ENCODE data around the gene REC8.

Gene REC8

DNA sequence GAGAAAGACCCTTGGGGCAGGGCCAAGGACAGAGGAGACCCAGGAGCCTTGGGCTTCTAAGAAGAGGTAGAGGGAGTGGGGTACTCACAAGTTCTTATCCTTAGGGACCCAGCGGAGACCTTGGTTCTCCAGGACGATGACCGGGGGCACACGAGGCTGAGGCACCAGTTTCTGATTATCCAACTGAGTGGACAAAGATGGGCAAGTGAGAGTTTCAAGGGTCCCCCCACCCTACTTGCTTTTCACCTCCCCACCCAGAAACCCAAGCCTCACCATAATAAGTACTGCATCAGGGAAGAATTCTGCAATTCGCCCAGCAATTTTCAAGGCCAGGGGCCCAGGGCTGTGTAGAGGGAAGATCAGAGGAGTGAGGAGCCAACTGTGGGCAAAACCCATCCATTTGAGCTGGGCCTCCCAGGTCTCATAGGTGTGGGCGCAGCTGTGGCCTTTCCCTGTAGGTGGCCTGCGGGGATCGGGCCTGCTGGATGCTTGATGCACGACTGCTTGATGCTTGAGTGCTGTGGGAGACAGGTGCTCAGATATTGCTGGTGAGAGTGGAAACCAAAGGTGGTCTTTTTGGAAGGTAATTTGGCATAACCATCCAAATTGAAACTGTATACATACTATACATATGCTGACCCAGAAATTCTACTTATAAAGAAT, 32.5 kb upstream of the REC8 start:
- no peaks in the 10 kb centered on the region for H3K9me3 ChIP-seq (ENCODE audit: control insufficient read depth, low read length)
- peaks cover 30 to 45% of the 10 kb centered on the region in 2 experiments for H3K36me3 ChIP-seq (ENCODE audit: control insufficient read depth in 1 of 2, insufficient read depth in 2 of 2, low read depth in 1 of 2, low read length in 2 of 2)
- H2AK5ac ChIP-seq (ENCODE audit: low read length, severe bottlenecking): peak overlapping the region; percentile 22
- DNase-seq: no peak
- H2BK12ac ChIP-seq (ENCODE audit: low read length in 2 of 2): peak overlapping the region in 1 of 2 experiments; percentile 40
- no peak overlapping the region for H3K14ac ChIP-seq (ENCODE audit: low read length in 2 of 2)
- H3K4me2 ChIP-seq (ENCODE audit: low read length, poor library complexity, severe bottlenecking): peak overlapping the region; percentile 21
- H3K4me1 ChIP-seq (ENCODE audit: control insufficient read depth, insufficient read depth, low read depth, low read length): peaks cover 23% of the 10 kb centered on the region
- H3K79me1 ChIP-seq (replicated peaks; ENCODE audit: low read length, poor library complexity, severe bottlenecking): peaks cover 39% of the 10 kb centered on the region
- H3K27ac ChIP-seq (ENCODE audit: low read length, poor library complexity, severe bottlenecking): no peak overlapping the region
- H4K91ac ChIP-seq (ENCODE audit: low read length): no peak overlapping the region
- H2BK5ac ChIP-seq (ENCODE audit: low read depth, low read length, poor library complexity, severe bottlenecking): no peak overlapping the region
- no peak overlapping the region for H2AFZ ChIP-seq (ENCODE audit: low read depth, low read length)
- no peak overlapping the region for H4K8ac ChIP-seq (ENCODE audit: low read length)
- no peaks in the 10 kb centered on the region for H3K27me3 ChIP-seq (ENCODE audit: control insufficient read depth in 1 of 2, insufficient read depth in 1 of 2, low read length in 2 of 2)
- H2BK15ac ChIP-seq (ENCODE audit: low read depth, poor library complexity, severe bottlenecking): no peak overlapping the region
- H3K23ac ChIP-seq (ENCODE audit: low read length in 2 of 2): peak overlapping the region in 1 of 2 experiments; percentile 80
- peak overlapping the region in 1 of 2 experiments; percentile 94 for H3K4me3 ChIP-seq (ENCODE audit: insufficient read depth in 1 of 2, low read depth in 1 of 2, low read length in 2 of 2)
- no peak overlapping the region for H3K18ac ChIP-seq (ENCODE audit: low read depth in 1 of 2, low read length in 2 of 2)
- no peak overlapping the region for H2BK120ac ChIP-seq (ENCODE audit: low read depth, low read length)
- 99% methylated on average over 6 of the region's 9 CpGs for WGBS
- H3K4ac ChIP-seq (ENCODE audit: low read depth in 1 of 2, low read length in 2 of 2): no peak overlapping the region
- peak overlapping the region; percentile 32 for H3K9ac ChIP-seq (ENCODE audit: low read length)

DNA sequence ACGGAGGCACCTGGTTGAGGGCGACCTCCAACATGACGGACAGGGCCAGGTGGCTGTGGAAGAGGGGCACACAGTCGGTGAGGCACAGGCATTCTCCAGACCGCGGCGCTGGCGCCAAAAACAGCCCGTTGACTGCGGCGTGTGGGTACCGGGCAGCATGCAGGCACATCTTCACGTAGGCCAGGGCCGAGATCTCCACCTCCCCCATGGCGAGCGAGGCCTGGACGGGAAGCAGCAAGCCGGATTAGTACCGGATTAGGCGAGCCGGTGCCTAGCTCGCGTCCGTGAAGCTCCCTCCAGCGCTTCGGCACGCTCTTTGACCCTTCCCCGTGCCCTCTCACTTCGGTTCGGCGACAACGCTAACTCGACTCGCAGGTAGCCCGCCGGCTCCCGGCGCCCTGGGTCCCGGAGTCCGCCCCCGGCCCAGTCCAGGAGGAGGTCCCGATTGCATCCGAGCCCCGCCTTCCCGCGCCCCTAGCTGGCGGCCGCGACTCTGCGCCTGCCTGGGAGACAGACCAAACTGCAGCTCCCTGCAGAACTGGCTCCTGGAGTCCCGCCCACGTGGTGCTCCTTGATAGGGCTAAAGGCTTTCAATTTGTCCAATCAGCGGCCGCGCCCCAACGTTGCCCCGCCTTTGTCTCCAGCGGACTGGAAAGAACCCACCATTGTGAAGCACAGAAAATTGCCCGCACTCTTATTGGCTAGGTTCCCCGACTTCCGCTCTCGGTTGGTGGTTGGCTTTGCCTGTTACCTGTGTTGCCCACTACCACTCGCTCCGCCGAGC, 30.6 kb upstream of the REC8 start, which contains the start of gene EMC9:
TSS of gene EMC9 (minus strand) at position 495 of the 784 bp plus-strand sequence. CDS start at position 208, 287 bp downstream.
- Histone ChIP-seq H3K27ac (ENCODE audit: low read length, poor library complexity, severe bottlenecking) (peak within 1 kb of the TSS; percentile 95), H2BK120ac (ENCODE audit: low read depth, low read length) (no peak within 1 kb of the TSS), H4K91ac (ENCODE audit: low read length) (peak within 1 kb of the TSS; percentile 40), H3K79me1 (replicated peaks; ENCODE audit: low read length, poor library complexity, severe bottlenecking) (peaks cover 40% of the 10 kb centered on the region), H3K4ac (ENCODE audit: low read depth in 1 of 2, low read length in 2 of 2) (peak within 1 kb of the TSS in 1 of 2 experiments; percentile 80), H2BK15ac (ENCODE audit: low read depth, poor library complexity, severe bottlenecking) (no peak within 1 kb of the TSS), H3K9ac (ENCODE audit: low read length) (peak within 1 kb of the TSS; percentile 92), H3K4me3 (ENCODE audit: insufficient read depth in 1 of 2, low read depth in 1 of 2, low read length in 2 of 2) (peak within 1 kb of the TSS; percentile 68 to 94), H2AK5ac (ENCODE audit: low read length, severe bottlenecking) (no peak within 1 kb of the TSS), H2AFZ (ENCODE audit: low read depth, low read length) (peak within 1 kb of the TSS; percentile 76), H3K14ac (ENCODE audit: low read length in 2 of 2) (peak within 1 kb of the TSS in 1 of 2 experiments; percentile 98), H3K27me3 (ENCODE audit: control insufficient read depth in 1 of 2, insufficient read depth in 1 of 2, low read length in 2 of 2) (no peaks in the 10 kb centered on the region), H3K18ac (ENCODE audit: low read depth in 1 of 2, low read length in 2 of 2) (peak within 1 kb of the TSS; percentile 24 to 96), H3K23ac (ENCODE audit: low read length in 2 of 2) (no peak within 1 kb of the TSS), H3K4me1 (ENCODE audit: control insufficient read depth, insufficient read depth, low read depth, low read length) (peaks cover 23% of the 10 kb centered on the region), H2BK12ac (ENCODE audit: low read length in 2 of 2) (peak within 1 kb of the TSS; percentile 35 to 68), H3K36me3 (ENCODE audit: control insufficient read depth in 1 of 2, insufficient read depth in 2 of 2, low read depth in 1 of 2, low read length in 2 of 2) (peaks cover 32 to 52% of the 10 kb centered on the region in 2 experiments), H4K8ac (ENCODE audit: low read length) (peak within 1 kb of the TSS; percentile 92), H3K9me3 (ENCODE audit: control insufficient read depth, low read length) (no peaks in the 10 kb centered on the region), H2BK5ac (ENCODE audit: low read depth, low read length, poor library complexity, severe bottlenecking) (peak within 1 kb of the TSS; percentile 57), H3K4me2 (ENCODE audit: low read length, poor library complexity, severe bottlenecking) (peak within 1 kb of the TSS; percentile 80)
- DNase-seq: peak; percentile 99
- WGBS: under 1% methylated on average over 64 of the region's 65 CpGs

DNA sequence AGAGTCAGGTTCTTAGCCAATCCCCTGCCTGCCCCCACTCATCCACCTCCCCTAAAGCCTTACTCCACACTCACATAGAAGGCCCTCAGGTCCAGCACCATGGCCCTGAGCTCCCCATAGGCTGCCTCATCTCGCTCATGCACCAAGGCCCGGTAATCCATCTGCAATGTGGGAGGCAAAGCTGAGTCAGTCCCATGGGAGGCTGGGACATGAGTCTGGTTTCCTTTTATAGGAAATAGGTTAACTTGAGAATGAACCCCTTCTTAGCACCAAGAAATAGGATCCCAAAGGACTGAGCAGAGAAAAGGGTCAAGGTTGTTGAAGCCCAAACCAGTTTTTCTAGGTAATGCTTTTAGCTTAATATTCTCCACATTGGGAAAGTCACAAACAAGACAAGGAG, 28.4 kb upstream of the REC8 start:
- Histone ChIP-seq H3K4me2 (ENCODE audit: low read length, poor library complexity, severe bottlenecking) (no peak overlapping the region), H3K23ac (ENCODE audit: low read length in 2 of 2) (no peak overlapping the region), H3K27me3 (ENCODE audit: control insufficient read depth in 1 of 2, insufficient read depth in 1 of 2, low read length in 2 of 2) (no peaks in the 10 kb centered on the region), H3K4me3 (ENCODE audit: insufficient read depth in 1 of 2, low read depth in 1 of 2, low read length in 2 of 2) (peak overlapping the region in 1 of 2 experiments; percentile 6), H3K9ac (ENCODE audit: low read length) (peak overlapping the region; percentile 12), H2AFZ (ENCODE audit: low read depth, low read length) (no peak overlapping the region), H2BK120ac (ENCODE audit: low read depth, low read length) (no peak overlapping the region), H3K18ac (ENCODE audit: low read depth in 1 of 2, low read length in 2 of 2) (no peak overlapping the region), H3K9me3 (ENCODE audit: control insufficient read depth, low read length) (no peaks in the 10 kb centered on the region), H4K8ac (ENCODE audit: low read length) (no peak overlapping the region), H3K36me3 (ENCODE audit: control insufficient read depth in 1 of 2, insufficient read depth in 2 of 2, low read depth in 1 of 2, low read length in 2 of 2) (peaks cover 21 to 38% of the 10 kb centered on the region in 2 experiments), H2BK15ac (ENCODE audit: low read depth, poor library complexity, severe bottlenecking) (no peak overlapping the region), H3K27ac (ENCODE audit: low read length, poor library complexity, severe bottlenecking) (no peak overlapping the region), H3K4me1 (ENCODE audit: control insufficient read depth, insufficient read depth, low read depth, low read length) (peaks cover 21% of the 10 kb centered on the region), H2AK5ac (ENCODE audit: low read length, severe bottlenecking) (no peak overlapping the region), H4K91ac (ENCODE audit: low read length) (no peak overlapping the region), H2BK5ac (ENCODE audit: low read depth, low read length, poor library complexity, severe bottlenecking) (no peak overlapping the region), H3K79me1 (replicated peaks; ENCODE audit: low read length, poor library complexity, severe bottlenecking) (peaks cover 25% of the 10 kb centered on the region), H3K14ac (ENCODE audit: low read length in 2 of 2) (no peak overlapping the region), H2BK12ac (ENCODE audit: low read length in 2 of 2) (no peak overlapping the region), H3K4ac (ENCODE audit: low read depth in 1 of 2, low read length in 2 of 2) (no peak overlapping the region)
- peak; percentile 38 for DNase-seq
- 38% methylated on average over 2 of the region's 2 CpGs for WGBS

DNA sequence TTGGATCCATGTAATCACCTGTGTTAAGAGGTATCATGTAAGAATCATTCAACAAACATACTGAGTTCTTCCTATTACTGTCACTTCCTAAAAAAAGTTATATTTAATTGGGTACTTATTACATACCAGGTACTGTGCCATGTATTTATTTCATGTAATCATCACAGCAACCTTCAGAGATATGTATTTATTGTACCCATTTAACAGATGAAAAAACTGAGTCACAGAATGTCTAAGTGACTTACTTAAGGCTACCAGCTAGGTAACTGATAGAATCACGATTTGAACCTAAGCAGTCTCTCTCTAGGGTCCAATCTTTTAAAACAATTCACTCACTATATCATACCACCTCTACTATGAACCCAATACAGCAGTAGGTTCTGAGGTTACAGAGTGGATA, 27.4 kb upstream of the REC8 start:
- Histone ChIP-seq H2BK15ac (ENCODE audit: low read depth, poor library complexity, severe bottlenecking) (no peak overlapping the region), H2BK120ac (ENCODE audit: low read depth, low read length) (no peak overlapping the region), H2BK12ac (ENCODE audit: low read length in 2 of 2) (no peak overlapping the region), H2AK5ac (ENCODE audit: low read length, severe bottlenecking) (no peak overlapping the region), H3K14ac (ENCODE audit: low read length in 2 of 2) (no peak overlapping the region), H4K91ac (ENCODE audit: low read length) (no peak overlapping the region), H3K27ac (ENCODE audit: low read length, poor library complexity, severe bottlenecking) (no peak overlapping the region), H3K27me3 (ENCODE audit: control insufficient read depth in 1 of 2, insufficient read depth in 1 of 2, low read length in 2 of 2) (no peaks in the 10 kb centered on the region), H2AFZ (ENCODE audit: low read depth, low read length) (no peak overlapping the region), H3K9ac (ENCODE audit: low read length) (no peak overlapping the region), H3K18ac (ENCODE audit: low read depth in 1 of 2, low read length in 2 of 2) (no peak overlapping the region), H3K4me3 (ENCODE audit: insufficient read depth in 1 of 2, low read depth in 1 of 2, low read length in 2 of 2) (no peak overlapping the region), H3K4me2 (ENCODE audit: low read length, poor library complexity, severe bottlenecking) (no peak overlapping the region), H3K4ac (ENCODE audit: low read depth in 1 of 2, low read length in 2 of 2) (no peak overlapping the region), H3K4me1 (ENCODE audit: control insufficient read depth, insufficient read depth, low read depth, low read length) (peaks cover 20% of the 10 kb centered on the region), H3K23ac (ENCODE audit: low read length in 2 of 2) (no peak overlapping the region), H3K79me1 (replicated peaks; ENCODE audit: low read length, poor library complexity, severe bottlenecking) (peaks cover 19% of the 10 kb centered on the region), H3K9me3 (ENCODE audit: control insufficient read depth, low read length) (no peaks in the 10 kb centered on the region), H4K8ac (ENCODE audit: low read length) (no peak overlapping the region), H2BK5ac (ENCODE audit: low read depth, low read length, poor library complexity, severe bottlenecking) (no peak overlapping the region), H3K36me3 (ENCODE audit: control insufficient read depth in 1 of 2, insufficient read depth in 2 of 2, low read depth in 1 of 2, low read length in 2 of 2) (peaks cover 15 to 34% of the 10 kb centered on the region in 2 experiments)
- no peak for DNase-seq
- WGBS: 100% methylated on average over 1 of the region's 1 CpG

Measured in mesenchymal stem cell (in vitro differentiated cells and primary cell).